ENCODE results near the gene TNIP1. TPM values are rescaled to one million over a fixed set of nuclear protein-coding genes. Genes with fewer than 3 reads are reported as not detected.
A peak's percentile ranks its signal among the peaks of the same experiment; 100 is the strongest.

The TNIP1 gene
- total RNA-seq, 4 donors from 2014 or later = 74.4 to 115 (median 94.7) TPM

DNA sequence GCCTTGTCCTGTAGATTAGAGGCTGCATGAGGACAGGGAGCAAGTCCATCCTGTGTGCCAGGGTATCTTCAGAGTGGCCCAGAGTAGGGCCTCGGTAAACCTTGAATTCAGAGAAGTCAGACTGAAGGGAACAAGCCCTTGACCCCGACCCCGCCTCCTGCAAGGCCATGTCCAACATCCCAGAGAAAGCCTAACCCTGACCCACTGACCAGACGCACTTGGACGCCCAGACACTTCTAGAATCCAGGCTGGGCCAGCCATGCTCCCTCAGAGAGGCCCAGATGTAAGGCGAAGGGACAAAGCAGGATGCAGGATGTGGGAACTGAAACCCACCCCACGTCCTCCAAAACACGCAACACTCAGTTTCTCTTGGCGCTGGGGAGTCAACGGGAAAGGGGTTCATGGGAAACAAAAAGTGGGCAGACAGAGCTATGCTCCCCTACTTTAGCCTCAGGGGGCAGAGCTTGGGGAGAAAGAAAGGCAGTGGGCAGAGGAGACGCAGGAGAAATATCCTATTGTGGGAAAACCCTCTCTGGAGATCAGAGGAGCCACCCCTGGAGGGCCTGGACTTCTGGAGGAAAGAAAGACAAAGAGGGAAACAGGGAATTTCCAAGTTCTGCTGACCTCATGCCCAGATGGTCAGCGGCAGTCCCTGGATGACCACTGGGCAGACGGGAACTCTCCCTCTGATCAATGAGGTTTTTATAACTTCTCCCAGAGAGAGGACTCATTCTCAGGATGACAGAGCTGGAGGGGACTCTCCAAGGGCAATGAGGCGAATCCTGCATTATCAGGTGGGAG lies 13.0 kb downstream of the TNIP1 start:
- no peaks in the 10 kb centered on the region for H3K27me3 ChIP-seq
- WGBS, 2 donors = 76 to 82% methylated on average over 13 to 14 of the region's 14 CpGs
- H3K36me3 ChIP-seq = no peaks in the 10 kb centered on the region
- DNase-seq = no peak
- peak overlapping the region; percentile 20 to 74 (median 72) for H3K27ac ChIP-seq
- H3K4me1 ChIP-seq = peaks cover 51 to 80% of the 10 kb centered on the region in 2 donors
- no peaks in the 10 kb centered on the region for H3K9me3 ChIP-seq
- no peak overlapping the region for H3K4me3 ChIP-seq (replicated peaks in 1 of 3)
- TF ChIP-seq POLR2A (IDR thresholded peaks at IDR 0.05) = no peak
- TF ChIP-seq, protein P1, sequence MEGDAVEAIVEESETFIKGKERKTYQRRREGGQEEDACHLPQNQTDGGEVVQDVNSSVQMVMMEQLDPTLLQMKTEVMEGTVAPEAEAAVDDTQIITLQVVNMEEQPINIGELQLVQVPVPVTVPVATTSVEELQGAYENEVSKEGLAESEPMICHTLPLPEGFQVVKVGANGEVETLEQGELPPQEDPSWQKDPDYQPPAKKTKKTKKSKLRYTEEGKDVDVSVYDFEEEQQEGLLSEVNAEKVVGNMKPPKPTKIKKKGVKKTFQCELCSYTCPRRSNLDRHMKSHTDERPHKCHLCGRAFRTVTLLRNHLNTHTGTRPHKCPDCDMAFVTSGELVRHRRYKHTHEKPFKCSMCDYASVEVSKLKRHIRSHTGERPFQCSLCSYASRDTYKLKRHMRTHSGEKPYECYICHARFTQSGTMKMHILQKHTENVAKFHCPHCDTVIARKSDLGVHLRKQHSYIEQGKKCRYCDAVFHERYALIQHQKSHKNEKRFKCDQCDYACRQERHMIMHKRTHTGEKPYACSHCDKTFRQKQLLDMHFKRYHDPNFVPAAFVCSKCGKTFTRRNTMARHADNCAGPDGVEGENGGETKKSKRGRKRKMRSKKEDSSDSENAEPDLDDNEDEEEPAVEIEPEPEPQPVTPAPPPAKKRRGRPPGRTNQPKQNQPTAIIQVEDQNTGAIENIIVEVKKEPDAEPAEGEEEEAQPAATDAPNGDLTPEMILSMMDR (IDR thresholded peaks at IDR 0.05) = no peak
- intact Hi-C loops (cut with DNase I) = no loop called here

DNA sequence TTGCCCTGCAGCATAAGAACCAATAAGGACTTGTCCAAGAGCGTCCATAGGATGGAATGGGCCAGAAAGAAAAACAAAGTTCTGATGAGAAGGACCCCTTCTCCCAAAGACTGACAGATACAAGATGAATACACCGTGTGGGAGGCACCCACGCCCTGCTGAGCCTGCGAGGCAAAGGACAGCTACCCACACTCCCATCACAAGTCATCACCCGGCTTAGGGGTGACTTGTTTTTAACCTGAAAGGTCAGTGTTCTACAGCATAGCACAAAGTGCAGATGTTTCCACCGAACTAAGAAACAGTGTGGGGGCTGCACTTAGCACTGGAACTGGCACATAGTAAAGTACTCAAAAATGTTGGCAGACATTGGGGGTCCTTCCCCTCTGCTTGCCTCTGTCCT lies 13.9 kb downstream of the TNIP1 start:
- intact Hi-C loops (cut with DNase I) = no loop called here
- H3K27ac ChIP-seq = peak overlapping the region in 2 of 3 donors; percentile 20 to 72
- WGBS, 2 donors = 86 to 89% methylated on average over 6 of the region's 6 CpGs

DNA sequence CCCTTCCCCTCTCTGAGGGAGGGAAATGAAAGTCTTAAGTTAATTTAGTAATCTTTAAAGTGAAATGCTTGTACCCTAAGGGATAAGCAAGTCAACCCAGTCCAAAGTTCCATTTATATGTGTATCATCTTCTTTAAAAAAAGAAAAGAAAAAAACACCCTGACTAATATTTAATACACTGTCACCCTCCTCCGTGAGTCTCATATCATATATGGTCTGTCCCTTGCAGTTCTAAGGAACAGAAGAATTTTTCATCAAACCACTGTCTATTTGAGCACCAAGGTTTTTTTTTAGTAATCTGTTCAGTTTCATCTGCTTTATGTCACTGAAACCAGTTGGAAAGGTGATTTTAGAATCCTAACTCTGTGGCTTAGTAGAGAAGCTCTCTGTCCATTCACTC lies 15.2 kb downstream of the TNIP1 start:
- no peaks in the 10 kb centered on the region for H3K9me3 ChIP-seq
- no peaks in the 10 kb centered on the region for H3K27me3 ChIP-seq
- TF ChIP-seq POLR2A (IDR thresholded peaks at IDR 0.05) = no peak
- TF ChIP-seq, protein P1 (IDR thresholded peaks at IDR 0.05) = no peak
- intact Hi-C loops (cut with DNase I) = no loop called here
- WGBS, 2 donors = 92 to 94% methylated on average over 1 of the region's 1 CpG
- H3K4me3 ChIP-seq (replicated peaks in 1 of 3) = no peak overlapping the region
- peaks cover 0 to 8% of the 10 kb centered on the region in 2 donors for H3K36me3 ChIP-seq
- H3K27ac ChIP-seq = no peak overlapping the region
- peaks cover 40 to 78% of the 10 kb centered on the region in 2 donors for H3K4me1 ChIP-seq
- DNase-seq = no peak

More for the DNA sequence above, 13.9 kb downstream of the TNIP1 start:
- H3K4me1 ChIP-seq = peaks cover 46 to 80% of the 10 kb centered on the region in 2 donors
- no peak for DNase-seq
- TF ChIP-seq, protein P1 (IDR thresholded peaks at IDR 0.05) = no peak
- TF ChIP-seq POLR2A (IDR thresholded peaks at IDR 0.05) = no peak
- no peaks in the 10 kb centered on the region for H3K9me3 ChIP-seq
- no peaks in the 10 kb centered on the region for H3K27me3 ChIP-seq
- H3K4me3 ChIP-seq (replicated peaks in 1 of 3) = no peak overlapping the region
- no peaks in the 10 kb centered on the region for H3K36me3 ChIP-seq

DNA sequence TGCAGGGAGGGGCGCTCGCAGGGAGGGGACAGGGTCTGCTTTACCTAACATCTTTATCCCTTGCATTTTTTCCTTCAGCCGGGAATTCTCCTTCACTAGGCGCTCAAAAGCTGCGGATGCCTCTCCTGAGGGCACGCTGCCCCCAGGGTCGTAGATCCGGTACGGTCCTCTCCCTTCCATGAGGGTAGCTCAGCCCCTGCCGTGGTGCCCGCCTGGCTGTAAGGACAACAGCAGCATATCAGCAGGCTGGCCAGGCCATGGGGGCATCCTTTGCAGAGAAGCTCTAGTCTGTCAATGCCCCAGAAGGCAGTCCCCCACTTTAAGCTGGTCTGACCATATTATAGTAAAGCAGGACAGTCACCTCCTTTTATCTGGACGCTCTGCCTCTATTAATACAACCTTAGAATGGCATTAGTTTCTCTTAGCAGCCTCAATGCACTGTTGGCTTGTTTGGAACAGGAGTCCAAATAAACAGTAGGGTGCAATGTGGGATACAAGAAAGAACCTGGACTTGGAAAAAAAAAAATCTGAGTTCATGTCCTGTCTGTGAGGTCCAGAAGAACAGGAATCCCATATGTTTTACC lies 15.8 kb downstream of the TNIP1 start:
- Histone ChIP-seq H3K4me3 (replicated peaks in 1 of 3) (no peak overlapping the region), H3K27me3 (no peaks in the 10 kb centered on the region), H3K27ac (no peak overlapping the region), H3K9me3 (no peaks in the 10 kb centered on the region), H3K4me1 (peaks cover 44 to 79% of the 10 kb centered on the region in 2 donors), H3K36me3 (peaks cover 0 to 8% of the 10 kb centered on the region in 2 donors)
- intact Hi-C loops (cut with DNase I) = loop anchor here (5.0 kb wide), 1 partner anchor 187 kb away; the partner anchor contains the start of gene GM2A
- no peak for DNase-seq
- TF ChIP-seq POLR2A (IDR thresholded peaks at IDR 0.05) = no peak
- TF ChIP-seq, protein P1 (IDR thresholded peaks at IDR 0.05) = no peak
- WGBS, 2 donors = 96 to 99% methylated on average over 12 of the region's 12 CpGs

All from thyroid gland (tissue), 4 donors.